ENCODE results near the gene PTGDR.

Gene PTGDR

GRCh38 chr14:52279408-52279807, 11.9 kb downstream of the PTGDR start:
- H3K27ac ChIP-seq (ENCODE audit: low read length, poor library complexity, severe bottlenecking), result no peak overlapping the region
- H3K4me3 ChIP-seq (ENCODE audit: insufficient read depth in 1 of 2, low read depth in 1 of 2, low read length in 2 of 2), result no peak overlapping the region
- no peak overlapping the region for H2BK5ac ChIP-seq (ENCODE audit: low read depth, low read length, poor library complexity, severe bottlenecking)
- H4K8ac ChIP-seq (ENCODE audit: low read length), result no peak overlapping the region
- no peak overlapping the region for H2AFZ ChIP-seq (ENCODE audit: low read depth, low read length)
- H4K91ac ChIP-seq (ENCODE audit: low read length), result no peak overlapping the region
- H3K27me3 ChIP-seq (ENCODE audit: control insufficient read depth in 1 of 2, insufficient read depth in 1 of 2, low read length in 2 of 2), result peaks cover 0 to 11% of the 10 kb centered on the region in 2 experiments
- H2BK120ac ChIP-seq (ENCODE audit: low read depth, low read length), result no peak overlapping the region
- no peaks in the 10 kb centered on the region for H3K36me3 ChIP-seq (ENCODE audit: control insufficient read depth in 1 of 2, insufficient read depth in 2 of 2, low read depth in 1 of 2, low read length in 2 of 2)
- H3K23ac ChIP-seq (ENCODE audit: low read length in 2 of 2), result no peak overlapping the region
- no peaks in the 10 kb centered on the region for H3K79me1 ChIP-seq (replicated peaks; ENCODE audit: low read length, poor library complexity, severe bottlenecking)
- H2AK5ac ChIP-seq (ENCODE audit: low read length, severe bottlenecking), result no peak overlapping the region
- H3K14ac ChIP-seq (ENCODE audit: low read length in 2 of 2), result no peak overlapping the region
- no peaks in the 10 kb centered on the region for H3K4me1 ChIP-seq (ENCODE audit: control insufficient read depth, insufficient read depth, low read depth, low read length)
- WGBS, result 39% methylated on average over 2 of the region's 3 CpGs
- DNase-seq, result peak; percentile 39
- H2BK12ac ChIP-seq (ENCODE audit: low read length in 2 of 2), result no peak overlapping the region
- H3K9me3 ChIP-seq (ENCODE audit: control insufficient read depth, low read length), result no peaks in the 10 kb centered on the region
- no peak overlapping the region for H2BK15ac ChIP-seq (ENCODE audit: low read depth, poor library complexity, severe bottlenecking)
- H3K4ac ChIP-seq (ENCODE audit: low read depth in 1 of 2, low read length in 2 of 2), result no peak overlapping the region
- no peak overlapping the region for H3K18ac ChIP-seq (ENCODE audit: low read depth in 1 of 2, low read length in 2 of 2)
- H3K4me2 ChIP-seq (ENCODE audit: low read length, poor library complexity, severe bottlenecking), result no peak overlapping the region
- no peak overlapping the region for H3K9ac ChIP-seq (ENCODE audit: low read length)

GRCh38 chr14:52283099-52283498, 15.6 kb downstream of the PTGDR start:
- Histone ChIP-seq H3K14ac (ENCODE audit: low read length in 2 of 2) (no peak overlapping the region), H3K36me3 (ENCODE audit: control insufficient read depth in 1 of 2, insufficient read depth in 2 of 2, low read depth in 1 of 2, low read length in 2 of 2) (no peaks in the 10 kb centered on the region), H3K4me3 (ENCODE audit: insufficient read depth in 1 of 2, low read depth in 1 of 2, low read length in 2 of 2) (no peak overlapping the region), H2BK12ac (ENCODE audit: low read length in 2 of 2) (no peak overlapping the region), H3K4me2 (ENCODE audit: low read length, poor library complexity, severe bottlenecking) (no peak overlapping the region), H4K91ac (ENCODE audit: low read length) (no peak overlapping the region), H2AFZ (ENCODE audit: low read depth, low read length) (no peak overlapping the region), H3K9me3 (ENCODE audit: control insufficient read depth, low read length) (no peaks in the 10 kb centered on the region), H3K27me3 (ENCODE audit: control insufficient read depth in 1 of 2, insufficient read depth in 1 of 2, low read length in 2 of 2) (peaks cover 0 to 11% of the 10 kb centered on the region in 2 experiments), H3K27ac (ENCODE audit: low read length, poor library complexity, severe bottlenecking) (no peak overlapping the region), H2BK120ac (ENCODE audit: low read depth, low read length) (no peak overlapping the region), H2BK5ac (ENCODE audit: low read depth, low read length, poor library complexity, severe bottlenecking) (no peak overlapping the region), H3K4ac (ENCODE audit: low read depth in 1 of 2, low read length in 2 of 2) (no peak overlapping the region), H2AK5ac (ENCODE audit: low read length, severe bottlenecking) (no peak overlapping the region), H3K18ac (ENCODE audit: low read depth in 1 of 2, low read length in 2 of 2) (no peak overlapping the region), H3K79me1 (replicated peaks; ENCODE audit: low read length, poor library complexity, severe bottlenecking) (no peaks in the 10 kb centered on the region), H3K9ac (ENCODE audit: low read length) (no peak overlapping the region), H4K8ac (ENCODE audit: low read length) (no peak overlapping the region), H3K23ac (ENCODE audit: low read length in 2 of 2) (no peak overlapping the region), H2BK15ac (ENCODE audit: low read depth, poor library complexity, severe bottlenecking) (no peak overlapping the region), H3K4me1 (ENCODE audit: control insufficient read depth, insufficient read depth, low read depth, low read length) (peaks cover 2% of the 10 kb centered on the region)
- no peak for DNase-seq
- 65% methylated on average over 2 of the region's 2 CpGs for WGBS

- Histone ChIP-seq H3K23ac (ENCODE audit: low read length in 2 of 2) (no peak overlapping the region), H4K8ac (ENCODE audit: low read length) (no peak overlapping the region), H3K14ac (ENCODE audit: low read length in 2 of 2) (no peak overlapping the region), H2AK5ac (ENCODE audit: low read length, severe bottlenecking) (no peak overlapping the region), H2BK5ac (ENCODE audit: low read depth, low read length, poor library complexity, severe bottlenecking) (no peak overlapping the region), H3K4me3 (ENCODE audit: insufficient read depth in 1 of 2, low read depth in 1 of 2, low read length in 2 of 2) (no peak overlapping the region), H3K27me3 (ENCODE audit: control insufficient read depth in 1 of 2, insufficient read depth in 1 of 2, low read length in 2 of 2) (peaks cover 0 to 5% of the 10 kb centered on the region in 2 experiments), H2AFZ (ENCODE audit: low read depth, low read length) (no peak overlapping the region), H3K9ac (ENCODE audit: low read length) (no peak overlapping the region), H3K79me1 (replicated peaks; ENCODE audit: low read length, poor library complexity, severe bottlenecking) (no peaks in the 10 kb centered on the region), H2BK12ac (ENCODE audit: low read length in 2 of 2) (no peak overlapping the region), H3K4ac (ENCODE audit: low read depth in 1 of 2, low read length in 2 of 2) (no peak overlapping the region), H3K36me3 (ENCODE audit: control insufficient read depth in 1 of 2, insufficient read depth in 2 of 2, low read depth in 1 of 2, low read length in 2 of 2) (no peaks in the 10 kb centered on the region), H3K4me1 (ENCODE audit: control insufficient read depth, insufficient read depth, low read depth, low read length) (peaks cover 2% of the 10 kb centered on the region), H4K91ac (ENCODE audit: low read length) (no peak overlapping the region), H2BK120ac (ENCODE audit: low read depth, low read length) (no peak overlapping the region), H2BK15ac (ENCODE audit: low read depth, poor library complexity, severe bottlenecking) (no peak overlapping the region), H3K4me2 (ENCODE audit: low read length, poor library complexity, severe bottlenecking) (no peak overlapping the region), H3K27ac (ENCODE audit: low read length, poor library complexity, severe bottlenecking) (no peak overlapping the region), H3K9me3 (ENCODE audit: control insufficient read depth, low read length) (no peaks in the 10 kb centered on the region), H3K18ac (ENCODE audit: low read depth in 1 of 2, low read length in 2 of 2) (no peak overlapping the region)
- DNase-seq, result peak; percentile 18
- 91% methylated on average over 2 of the region's 4 CpGs for WGBS
These were observed 19.5 kb downstream of the PTGDR start for GRCh38 chr14:52286661-52287649.

GRCh38 chr14:52296378-52296777, 28.9 kb downstream of the PTGDR start:
- no peak overlapping the region for H3K23ac ChIP-seq (ENCODE audit: low read length in 2 of 2)
- H2AFZ ChIP-seq (ENCODE audit: low read depth, low read length), result no peak overlapping the region
- H4K8ac ChIP-seq (ENCODE audit: low read length), result no peak overlapping the region
- H3K79me1 ChIP-seq (replicated peaks; ENCODE audit: low read length, poor library complexity, severe bottlenecking), result no peaks in the 10 kb centered on the region
- H3K36me3 ChIP-seq (ENCODE audit: control insufficient read depth in 1 of 2, insufficient read depth in 2 of 2, low read depth in 1 of 2, low read length in 2 of 2), result no peaks in the 10 kb centered on the region
- H3K9ac ChIP-seq (ENCODE audit: low read length), result no peak overlapping the region
- H2BK15ac ChIP-seq (ENCODE audit: low read depth, poor library complexity, severe bottlenecking), result no peak overlapping the region
- WGBS, result 94% methylated on average over 2 of the region's 2 CpGs
- DNase-seq, result no peak
- H3K14ac ChIP-seq (ENCODE audit: low read length in 2 of 2), result no peak overlapping the region
- no peak overlapping the region for H4K91ac ChIP-seq (ENCODE audit: low read length)
- H2BK5ac ChIP-seq (ENCODE audit: low read depth, low read length, poor library complexity, severe bottlenecking), result no peak overlapping the region
- H3K18ac ChIP-seq (ENCODE audit: low read depth in 1 of 2, low read length in 2 of 2), result no peak overlapping the region
- H3K4me3 ChIP-seq (ENCODE audit: insufficient read depth in 1 of 2, low read depth in 1 of 2, low read length in 2 of 2), result no peak overlapping the region
- no peak overlapping the region for H3K4me2 ChIP-seq (ENCODE audit: low read length, poor library complexity, severe bottlenecking)
- H2BK120ac ChIP-seq (ENCODE audit: low read depth, low read length), result no peak overlapping the region
- H3K4me1 ChIP-seq (ENCODE audit: control insufficient read depth, insufficient read depth, low read depth, low read length), result peaks cover 2% of the 10 kb centered on the region
- no peak overlapping the region for H2AK5ac ChIP-seq (ENCODE audit: low read length, severe bottlenecking)
- H3K27me3 ChIP-seq (ENCODE audit: control insufficient read depth in 1 of 2, insufficient read depth in 1 of 2, low read length in 2 of 2), result no peaks in the 10 kb centered on the region
- H3K4ac ChIP-seq (ENCODE audit: low read depth in 1 of 2, low read length in 2 of 2), result no peak overlapping the region
- H3K9me3 ChIP-seq (ENCODE audit: control insufficient read depth, low read length), result no peaks in the 10 kb centered on the region
- no peak overlapping the region for H2BK12ac ChIP-seq (ENCODE audit: low read length in 2 of 2)
- no peak overlapping the region for H3K27ac ChIP-seq (ENCODE audit: low read length, poor library complexity, severe bottlenecking)
